Gastrocnemius medialis (tissue), 4 donors: Measurements from ENCODE around the gene PCCB.

Experiments
- CTCF ChIP-seq, 5 experiments: fragments of 450-650 bp in 3 of 5; fragments of 200-600 bp in 2 of 5; sonication (generic) in 2 of 5; IDR thresholded peaks in 4 of 5; conservative IDR thresholded peaks in 1 of 5; 1 replicate in 4 of 5; 2 replicates in 1 of 5; pipeline ENCODE4 v1.5.1; 2016 to 2019; ENCODE audit warnings: antibody characterized with exemption in 5 of 5, mild to moderate bottlenecking in 3 of 5, moderate library complexity in 3 of 5
- POLR2A ChIP-seq, 2 donors: fragments of 450-650 bp; IDR thresholded peaks; one replicate each; pipeline ENCODE4 v1.6.1; 2017; ENCODE audit warnings: antibody characterized with exemption in 2 of 2, mild to moderate bottlenecking in 2 of 2, moderate library complexity in 2 of 2

- no peak for TF ChIP-seq CTCF (IDR thresholded peaks at IDR 0.05 in 4 of 5, conservative IDR thresholded peaks at IDR 0.05 in 1 of 5)
- no peak for TF ChIP-seq POLR2A (IDR thresholded peaks at IDR 0.05)
These were observed 76.2 kb downstream of the PCCB start for GRCh38 chr3:136326316-136326715.
